Duodenal mucosa (tissue), 2 donors: Measurements from ENCODE around the gene RAPGEFL1.
"Not testable (repeated sequence)": the region's sequence is repeated elsewhere in the genome, so short reads cannot be mapped to it uniquely, and the experiment has no call there.

Source experiments
- H3K27ac ChIP-seq: one replicate; pipeline ENCODE4 v1.7.0; 2013; ENCODE audit warnings: low read depth, low read length
- H3K27me3 ChIP-seq, 2 donors: one replicate each; pipeline ENCODE4 v1.7.0; 2013; ENCODE audit warnings: low read length in 2 of 2, control low read depth in 1 of 2; ENCODE audit not compliant: insufficient read depth in 2 of 2, control insufficient read depth in 1 of 2
- H3K36me3 ChIP-seq, 2 donors: one replicate each; pipeline ENCODE4 v1.7.0; 2013; ENCODE audit warnings: low read length in 2 of 2, control low read depth in 1 of 2; ENCODE audit not compliant: insufficient read depth in 2 of 2, control insufficient read depth in 1 of 2
- H3K4me1 ChIP-seq, 2 donors: one replicate each; pipeline ENCODE4 v1.7.0; 2013; ENCODE audit warnings: low read length in 2 of 2, control low read depth in 1 of 2; ENCODE audit not compliant: insufficient read depth in 2 of 2, control insufficient read depth in 1 of 2
- H3K4me3 ChIP-seq, 2 donors: one replicate each; pipeline ENCODE4 v1.7.0; 2013; ENCODE audit warnings: low read length in 2 of 2, low read depth in 1 of 2
- H3K9ac ChIP-seq, 2 donors: one replicate each; pipeline ENCODE4 v1.7.0; 2013; ENCODE audit warnings: low read length in 2 of 2, low read depth in 1 of 2
- H3K9me3 ChIP-seq, 2 donors: one replicate each; pipeline ENCODE4 v1.7.0; 2013; ENCODE audit warnings: low read length in 2 of 2, control low read depth in 1 of 2; ENCODE audit not compliant: control insufficient read depth in 1 of 2

RAPGEFL1 gene, protein sequence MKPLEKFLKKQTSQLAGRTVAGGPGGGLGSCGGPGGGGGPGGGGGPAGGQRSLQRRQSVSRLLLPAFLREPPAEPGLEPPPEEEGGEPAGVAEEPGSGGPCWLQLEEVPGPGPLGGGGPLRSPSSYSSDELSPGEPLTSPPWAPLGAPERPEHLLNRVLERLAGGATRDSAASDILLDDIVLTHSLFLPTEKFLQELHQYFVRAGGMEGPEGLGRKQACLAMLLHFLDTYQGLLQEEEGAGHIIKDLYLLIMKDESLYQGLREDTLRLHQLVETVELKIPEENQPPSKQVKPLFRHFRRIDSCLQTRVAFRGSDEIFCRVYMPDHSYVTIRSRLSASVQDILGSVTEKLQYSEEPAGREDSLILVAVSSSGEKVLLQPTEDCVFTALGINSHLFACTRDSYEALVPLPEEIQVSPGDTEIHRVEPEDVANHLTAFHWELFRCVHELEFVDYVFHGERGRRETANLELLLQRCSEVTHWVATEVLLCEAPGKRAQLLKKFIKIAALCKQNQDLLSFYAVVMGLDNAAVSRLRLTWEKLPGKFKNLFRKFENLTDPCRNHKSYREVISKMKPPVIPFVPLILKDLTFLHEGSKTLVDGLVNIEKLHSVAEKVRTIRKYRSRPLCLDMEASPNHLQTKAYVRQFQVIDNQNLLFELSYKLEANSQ

DNA sequence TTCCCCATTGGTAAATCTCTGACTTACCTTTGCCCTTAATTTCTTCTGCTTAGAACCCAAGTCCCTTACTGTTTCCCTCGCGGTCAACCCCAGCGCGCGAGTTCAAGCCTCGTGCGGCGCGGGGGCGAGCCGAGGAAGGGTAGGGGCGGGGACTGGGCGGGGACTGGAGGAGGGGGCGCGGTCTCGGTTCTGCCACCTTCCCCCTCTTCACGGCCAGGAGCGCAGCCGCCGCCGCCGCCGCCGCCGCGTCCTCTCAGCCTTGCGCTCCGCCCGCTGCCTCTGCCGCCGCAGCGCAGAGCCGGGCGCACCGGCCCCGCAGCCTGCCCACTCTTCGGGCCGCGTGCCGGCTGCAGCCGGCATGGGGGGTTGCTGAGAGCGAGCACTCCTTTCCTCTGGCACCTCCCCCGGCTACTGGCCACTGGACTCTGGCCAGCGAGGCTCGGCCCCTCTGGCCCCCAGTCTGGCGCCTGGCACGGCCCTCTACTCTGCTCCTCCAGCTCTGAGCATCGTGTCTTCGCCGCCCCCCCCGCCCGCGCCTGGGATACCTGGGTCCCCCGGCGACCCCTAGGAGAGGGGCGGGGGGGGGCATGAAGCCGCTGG is at the start of gene RAPGEFL1:
RAPGEFL1 (plus strand) TSS at position 196 of the 600 bp plus-strand sequence; CDS start at position 588, 392 bp downstream.
- peak within 1 kb of the TSS; percentile 89 for H3K27ac ChIP-seq

DNA sequence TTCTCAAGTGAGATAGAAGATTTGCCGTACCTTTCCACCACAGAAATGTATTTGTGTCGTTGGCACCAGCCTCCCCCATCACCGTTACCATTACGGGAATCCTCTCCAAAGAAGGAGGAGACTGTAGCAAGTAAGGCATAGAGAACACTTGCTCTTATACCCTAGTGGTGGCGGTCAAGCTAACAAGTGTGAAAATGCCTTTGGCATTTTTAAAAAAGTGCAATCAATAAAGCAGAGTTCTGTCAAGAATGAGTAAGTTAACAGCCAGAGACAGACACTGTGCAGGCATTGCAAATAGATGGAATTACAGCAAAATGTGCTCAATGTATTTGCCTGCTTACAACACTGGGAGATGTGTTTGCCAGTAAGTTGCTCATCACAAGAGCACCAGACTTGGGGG is 47.8 kb upstream of the RAPGEFL1 start:
- peaks cover 27 to 74% of the 10 kb centered on the region in 2 donors for H3K36me3 ChIP-seq
- no peaks in the 10 kb centered on the region for H3K27me3 ChIP-seq
- H3K9ac ChIP-seq: no peak overlapping the region
- no peak overlapping the region for H3K4me3 ChIP-seq
- H3K9me3 ChIP-seq: no peaks in the 10 kb centered on the region
- H3K4me1 ChIP-seq: peaks cover 21 to 22% of the 10 kb centered on the region in 2 donors
- no peak overlapping the region for H3K27ac ChIP-seq

More for the DNA sequence above, at the start of gene RAPGEFL1:
- H3K4me1 ChIP-seq: peaks cover 27% of the 10 kb centered on the region in 2 donors
- no peaks in the 10 kb centered on the region for H3K27me3 ChIP-seq
- peak within 1 kb of the TSS; percentile 75 to 88 for H3K4me3 ChIP-seq
- H3K9ac ChIP-seq: peak within 1 kb of the TSS; percentile 88 to 95
- H3K9me3 ChIP-seq: no peaks in the 10 kb centered on the region
- peaks cover 3% of the 10 kb centered on the region in 2 donors for H3K36me3 ChIP-seq

DNA sequence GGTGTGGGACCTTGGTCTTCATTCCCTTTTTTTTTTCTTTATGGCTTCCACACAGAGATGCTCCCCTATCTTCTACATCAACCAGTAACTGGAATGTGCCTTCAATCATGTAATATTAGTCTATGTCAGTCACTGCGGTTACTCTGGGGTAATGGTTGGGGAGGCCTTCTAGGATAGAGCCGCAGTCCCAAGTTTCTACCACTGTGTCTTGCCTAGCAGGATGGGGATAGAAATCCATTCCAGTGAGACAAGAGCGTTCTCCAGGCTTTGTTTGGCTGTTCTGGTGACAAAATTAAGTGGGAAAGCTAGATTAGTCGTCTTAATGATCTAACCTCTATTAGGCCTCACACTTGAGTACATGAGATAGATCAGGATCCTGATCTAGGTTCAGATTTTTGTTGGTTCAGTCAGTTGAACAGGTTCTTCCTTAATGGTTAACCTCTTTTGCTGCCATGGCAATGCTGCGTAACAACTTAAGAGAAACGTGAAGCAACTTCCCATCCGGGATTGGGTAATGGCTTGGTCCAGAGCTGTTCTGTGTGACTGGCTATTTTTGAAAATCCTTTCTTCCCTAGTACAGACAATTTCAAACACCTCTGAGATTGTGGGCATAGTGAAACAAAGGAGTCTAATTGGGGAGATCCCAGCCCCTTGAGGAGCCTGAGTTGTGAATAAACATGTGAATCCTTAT is 46.8 kb upstream of the RAPGEFL1 start:
- H3K27ac ChIP-seq: no peak overlapping the region

DNA sequence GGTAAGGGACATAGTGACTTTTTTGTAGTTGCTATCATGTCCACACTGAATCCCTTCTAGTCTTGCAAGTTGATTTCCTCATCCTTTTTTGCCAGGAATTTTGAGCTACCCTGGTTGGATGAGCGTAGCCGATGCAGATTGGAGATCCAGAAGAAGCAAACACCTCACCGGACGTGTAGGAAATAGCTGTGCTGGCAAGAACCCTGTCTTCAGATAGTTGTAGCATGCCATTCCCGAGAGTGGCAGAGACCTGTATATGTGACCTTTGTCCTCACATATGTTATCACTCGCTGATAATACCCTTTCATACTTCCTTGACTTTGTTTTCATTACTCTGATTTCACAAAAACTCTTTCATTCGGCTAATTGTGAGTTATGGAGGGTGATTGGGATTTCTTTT is 43.1 kb upstream of the RAPGEFL1 start:
- peak overlapping the region; percentile 23 for H3K27ac ChIP-seq
- H3K36me3 ChIP-seq: peaks cover 38 to 76% of the 10 kb centered on the region in 2 donors
- H3K4me1 ChIP-seq: peaks cover 21 to 27% of the 10 kb centered on the region in 2 donors
- peak overlapping the region; percentile 6 to 30 for H3K4me3 ChIP-seq
- no peaks in the 10 kb centered on the region for H3K27me3 ChIP-seq
- H3K9me3 ChIP-seq: no peaks in the 10 kb centered on the region
- peak overlapping the region in 1 of 2 donors; percentile 28 for H3K9ac ChIP-seq

More for the DNA sequence above, 46.8 kb upstream of the RAPGEFL1 start:
- no peaks in the 10 kb centered on the region for H3K9me3 ChIP-seq
- H3K36me3 ChIP-seq: peaks cover 37 to 84% of the 10 kb centered on the region in 2 donors
- peaks cover 16 to 24% of the 10 kb centered on the region in 2 donors for H3K4me1 ChIP-seq
- H3K27me3 ChIP-seq: no peaks in the 10 kb centered on the region
- H3K4me3 ChIP-seq: no peak overlapping the region
- H3K9ac ChIP-seq: no peak overlapping the region

DNA sequence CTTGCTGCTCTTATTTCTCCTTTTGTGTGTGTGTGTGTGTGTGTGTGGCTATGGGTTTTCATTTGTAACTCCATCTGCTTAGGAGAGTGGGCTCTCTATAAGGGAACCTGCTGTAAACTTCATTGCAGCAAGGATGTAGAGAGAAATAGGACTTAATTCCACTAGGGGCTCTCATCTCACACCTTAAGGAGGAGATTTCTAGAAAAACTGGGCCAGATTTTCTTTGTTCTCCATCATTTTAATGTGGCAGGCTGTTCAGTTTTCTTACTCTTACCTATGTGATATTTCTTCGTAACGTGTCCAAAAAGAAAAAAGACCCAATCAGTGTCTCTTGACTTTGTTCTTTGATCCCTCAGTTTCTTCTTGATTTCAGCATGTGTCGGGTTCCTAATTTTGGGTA is 41.5 kb upstream of the RAPGEFL1 start:
- H3K27me3 ChIP-seq: no peaks in the 10 kb centered on the region
- H3K27ac ChIP-seq: no peak overlapping the region
- H3K4me1 ChIP-seq: peaks cover 25 to 31% of the 10 kb centered on the region in 2 donors
- no peak overlapping the region for H3K4me3 ChIP-seq
- H3K9ac ChIP-seq: no peak overlapping the region
- peaks cover 30 to 59% of the 10 kb centered on the region in 2 donors for H3K36me3 ChIP-seq
- no peaks in the 10 kb centered on the region for H3K9me3 ChIP-seq

DNA sequence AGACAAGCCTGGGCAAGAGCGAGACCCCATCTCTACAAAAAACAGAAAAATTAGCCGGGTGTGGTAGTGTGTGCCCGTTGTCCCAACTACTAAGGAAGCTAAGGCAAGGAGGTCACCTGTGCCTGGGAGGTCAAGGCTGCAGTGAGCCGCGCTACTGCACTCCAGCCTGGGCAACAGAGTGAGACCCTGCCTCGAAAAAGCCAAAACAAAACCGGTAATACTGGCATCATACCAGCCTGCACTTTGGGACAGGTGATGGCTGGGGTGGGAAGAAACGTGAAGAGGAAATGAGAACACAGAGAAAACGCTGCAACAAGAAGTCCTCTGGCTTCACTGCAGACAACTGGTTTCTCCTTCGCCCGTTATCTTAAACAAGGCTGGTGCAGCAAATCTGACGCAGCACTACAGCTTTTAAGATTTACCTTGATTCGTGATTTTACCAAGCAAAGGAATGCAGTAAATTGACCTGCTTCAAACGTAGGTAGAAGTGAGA is 37.7 kb upstream of the RAPGEFL1 start:
- Histone ChIP-seq H3K9ac (peak overlapping the region; percentile 88 to 98), H3K36me3 (peaks cover 26 to 30% of the 10 kb centered on the region in 2 donors), H3K27me3 (no peaks in the 10 kb centered on the region), H3K9me3 (no peaks in the 10 kb centered on the region), H3K4me3 (peak overlapping the region; percentile 73 to 88), H3K4me1 (peaks cover 22 to 23% of the 10 kb centered on the region in 2 donors), H3K27ac (peak overlapping the region; percentile 82)

DNA sequence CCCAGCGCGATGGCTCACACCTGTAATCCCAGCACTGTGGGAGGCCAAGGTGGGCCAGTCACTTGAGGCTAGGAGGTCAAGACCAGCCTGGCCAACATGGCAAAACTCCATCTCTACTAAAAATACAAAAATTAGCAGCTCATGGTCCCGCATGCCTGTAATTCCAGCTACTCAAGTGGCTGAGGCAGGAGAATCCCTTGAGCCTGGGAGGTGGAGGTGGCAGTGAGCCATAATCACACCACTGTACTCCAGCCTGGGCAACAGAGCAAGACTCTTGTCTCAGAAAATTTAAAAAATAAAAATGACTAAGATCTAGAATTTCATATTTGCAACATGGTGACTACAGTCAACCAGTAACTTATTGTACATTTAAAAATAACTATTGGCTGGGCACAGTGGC is 34.1 kb upstream of the RAPGEFL1 start:
- not testable (repeated sequence) for H3K9me3 ChIP-seq, H3K4me3 ChIP-seq, H3K27ac ChIP-seq, H3K9ac ChIP-seq, H3K27me3 ChIP-seq
- H3K4me1 ChIP-seq: peaks cover 17 to 20% of the 10 kb centered on the region in 2 donors
- H3K36me3 ChIP-seq: peaks cover 14 to 22% of the 10 kb centered on the region in 2 donors

DNA sequence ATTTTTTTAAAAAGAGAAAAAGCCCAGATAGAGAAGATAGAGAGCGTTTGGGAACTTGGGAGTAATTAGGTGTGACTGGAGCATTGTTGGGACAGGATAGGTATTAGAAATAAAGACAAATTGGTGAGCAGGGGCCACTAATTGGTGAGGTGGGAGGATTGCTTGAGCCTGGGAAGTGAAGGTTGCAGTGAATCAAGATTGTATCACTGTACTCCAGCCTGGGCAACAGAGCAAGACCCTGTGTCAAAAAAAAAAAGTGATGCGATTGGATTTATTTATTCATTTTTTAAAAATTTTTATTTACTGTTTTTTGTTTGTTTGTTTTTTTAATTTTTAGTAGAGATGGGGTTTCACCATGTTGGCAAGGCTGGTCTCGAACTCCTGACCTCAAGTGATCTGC is 31.8 kb upstream of the RAPGEFL1 start:
- Histone ChIP-seq H3K9me3 (no peaks in the 10 kb centered on the region), H3K4me3 (no peak overlapping the region), H3K9ac (no peak overlapping the region), H3K36me3 (peaks cover 25 to 44% of the 10 kb centered on the region in 2 donors), H3K27ac (no peak overlapping the region), H3K27me3 (no peaks in the 10 kb centered on the region), H3K4me1 (peaks cover 10 to 11% of the 10 kb centered on the region in 2 donors)

DNA sequence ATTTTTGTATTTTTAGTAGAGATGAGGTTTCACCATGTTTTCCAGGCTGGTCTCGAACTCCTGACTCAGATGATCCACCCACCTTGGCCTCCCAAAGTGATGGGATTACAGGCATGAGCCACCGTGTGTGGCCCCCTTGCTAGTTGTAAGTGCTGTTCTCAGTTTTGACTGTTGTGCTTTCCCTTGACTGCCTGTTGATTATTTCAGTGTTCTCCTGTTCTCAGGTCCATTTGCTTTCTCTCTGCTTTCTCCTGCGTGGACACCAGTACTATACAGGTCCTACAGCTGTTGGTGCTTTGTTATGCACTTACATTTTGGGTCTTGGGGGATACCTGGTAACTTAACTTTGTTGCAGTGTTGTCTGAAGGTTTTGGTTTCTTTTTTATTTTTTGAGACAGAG is 28.7 kb upstream of the RAPGEFL1 start:
- Histone ChIP-seq H3K27me3 (no peaks in the 10 kb centered on the region), H3K27ac (no peak overlapping the region), H3K4me3 (no peak overlapping the region), H3K4me1 (no peaks in the 10 kb centered on the region), H3K9me3 (no peaks in the 10 kb centered on the region), H3K9ac (no peak overlapping the region), H3K36me3 (peaks cover 24 to 57% of the 10 kb centered on the region in 2 donors)
